Coronary artery (tissue), 2 donors: ENCODE data around the gene CLEC12A.

Experiments used
- DNase-seq: peaks from one replicate; pipeline ENCODE4 v3.0.0-alpha.2; 2017; ENCODE audit warnings: low spot score
- H3K27ac ChIP-seq, 2 donors: fragments of 200-600 bp; sonication (generic); one replicate each; pipeline ENCODE4 v1.5.1; 2016 to 2019
- H3K4me3 ChIP-seq: fragments of 200-600 bp; sonication (generic); 2 replicates; pipeline ENCODE4 v1.5.1; 2016; ENCODE audit warnings: mild to moderate bottlenecking, moderate library complexity
- CTCF ChIP-seq: fragments of 200-600 bp; sonication (generic); IDR thresholded peaks from one replicate; pipeline ENCODE4 v1.5.1; 2019; ENCODE audit warnings: antibody characterized with exemption

CLEC12A gene

GRCh38 chr12:9933958-9934357, 37.3 kb upstream of the CLEC12A start:
- H3K27ac ChIP-seq: no peak overlapping the region
- no peak overlapping the region for H3K4me3 ChIP-seq
- no peak for DNase-seq
- no peak for TF ChIP-seq CTCF

GRCh38 chr12:9935026-9935425, 36.2 kb upstream of the CLEC12A start:
- no peak for TF ChIP-seq CTCF
- no peak for DNase-seq
- H3K4me3 ChIP-seq: no peak overlapping the region
- no peak overlapping the region for H3K27ac ChIP-seq

- no peak for TF ChIP-seq CTCF
- Histone ChIP-seq H3K27ac (no peak overlapping the region), H3K4me3 (no peak overlapping the region)
- no peak for DNase-seq
Observed at GRCh38 chr12:9936591-9936990, 34.6 kb upstream of the CLEC12A start.

GRCh38 chr12:9940375-9940774, 30.8 kb upstream of the CLEC12A start:
- DNase-seq: no peak
- no peak overlapping the region for H3K27ac ChIP-seq
- TF ChIP-seq CTCF: no peak
- no peak overlapping the region for H3K4me3 ChIP-seq

- no peak overlapping the region for H3K4me3 ChIP-seq
- no peak for DNase-seq
- no peak overlapping the region for H3K27ac ChIP-seq
- TF ChIP-seq CTCF: no peak
Observed at GRCh38 chr12:9941838-9942237, 29.4 kb upstream of the CLEC12A start.

GRCh38 chr12:9943240-9943639, 28.0 kb upstream of the CLEC12A start:
- Histone ChIP-seq H3K27ac (no peak overlapping the region), H3K4me3 (no peak overlapping the region)
- TF ChIP-seq CTCF: no peak
- DNase-seq: no peak

GRCh38 chr12:9944391-9944790, 26.8 kb upstream of the CLEC12A start:
- Histone ChIP-seq H3K27ac (no peak overlapping the region), H3K4me3 (no peak overlapping the region)
- DNase-seq: no peak
- no peak for TF ChIP-seq CTCF
